Natural killer cell (primary cell): ENCODE data around the gene PSMB10. TPM values are rescaled to one million over a fixed set of nuclear protein-coding genes. Genes with fewer than 3 reads are reported as not detected.

Experiments used
- ATAC-seq, 3 donors: fragments of 150-1000 bp in 2 of 3; fragments of 200-7000 bp in 1 of 3; cut with Tn5 transposase; 1 replicate in 1 of 3; 2 replicates in 2 of 3; pipeline ENCODE4 v1.10.0; 2021; ENCODE audit warnings: mild to moderate bottlenecking in 2 of 3, moderate library complexity in 2 of 3
- DNase-seq, 2 donors: peaks; one replicate each; pipeline versions ENCODE4 v3.0.0 to v3.0.0-alpha.2; 2013 to 2021; ENCODE audit warnings: mixed read lengths in 1 of 2
- H3K27ac ChIP-seq: one replicate; pipeline ENCODE4 v1.5.1; 2013; ENCODE audit warnings: mild to moderate bottlenecking, low read length
- H3K27me3 ChIP-seq: one replicate; pipeline ENCODE4 v1.6.1; 2013; ENCODE audit warnings: low read length; ENCODE audit not compliant: control insufficient read depth, insufficient read depth
- H3K36me3 ChIP-seq: one replicate; pipeline ENCODE4 v1.6.1; 2013; ENCODE audit warnings: low read length; ENCODE audit not compliant: control insufficient read depth, insufficient read depth
- H3K4me1 ChIP-seq: one replicate; pipeline ENCODE4 v1.6.1; 2013; ENCODE audit warnings: low read length; ENCODE audit not compliant: control insufficient read depth, insufficient read depth
- H3K4me3 ChIP-seq: one replicate; pipeline ENCODE4 v1.5.1; 2013; ENCODE audit warnings: low read length
- H3K9me3 ChIP-seq: one replicate; pipeline ENCODE4 v1.6.1; 2013; ENCODE audit warnings: low read length; ENCODE audit not compliant: control insufficient read depth, insufficient read depth
- H3K27ac Mint-ChIP-seq, 2 donors: one replicate each; pipeline ENCODE4 v1.8.0; 2022; ENCODE audit warnings: mild to moderate bottlenecking in 2 of 2, mixed read lengths in 2 of 2, moderate library complexity in 1 of 2
- H3K27me3 Mint-ChIP-seq, 2 donors: one replicate each; pipeline ENCODE4 v1.8.0; 2022; ENCODE audit warnings: low read depth in 2 of 2, mixed read lengths in 2 of 2
- H3K36me3 Mint-ChIP-seq: one replicate; pipeline ENCODE4 v1.8.0; 2022; ENCODE audit warnings: mixed read lengths
- H3K4me1 Mint-ChIP-seq, 2 donors: one replicate each; pipeline ENCODE4 v1.8.0; 2022; ENCODE audit warnings: mixed read lengths in 2 of 2
- H3K4me3 Mint-ChIP-seq: one replicate; pipeline ENCODE4 v1.8.0; 2022; ENCODE audit warnings: mild to moderate bottlenecking, moderate library complexity, mixed read lengths
- H3K9me3 Mint-ChIP-seq, 2 donors: one replicate each; pipeline ENCODE4 v1.8.0; 2022; ENCODE audit warnings: mixed read lengths in 2 of 2
- CTCF ChIP-seq: fragments of 200-600 bp; IDR thresholded peaks from one replicate; pipeline ENCODE4 v1.8.0; 2022; ENCODE audit warnings: antibody characterized with exemption
- WGBS: methylation state at CpG from one replicate; pipeline ENCODE4 v1.1.7; 2013; ENCODE audit warnings: missing lambda C conversion rate; ENCODE audit not compliant: insufficient coverage; 5-methylcytosine and 5-hydroxymethylcytosine counted together
- intact Hi-C: fragments of 100-400 bp; cut with micrococcal nuclease; formaldehyde crosslinking; loops from one replicate; pipeline ENCODE4 v1.14.2; 2022
- total RNA-seq, 4 donors: library from RNA; stranded (reverse); fragments of 120-200 nt in 1 of 4; gene quantifications; one replicate each; pipeline versions ENCODE4 v1.2.3 to v1.2.4, GENCODE V29; 2013 to 2022

The PSMB10 gene
- total RNA-seq, 3 donors from 2014 or later (not counting 1 experiment from before 2014, with no cell fraction given) = 237 to 247 (median 243) TPM

DNA sequence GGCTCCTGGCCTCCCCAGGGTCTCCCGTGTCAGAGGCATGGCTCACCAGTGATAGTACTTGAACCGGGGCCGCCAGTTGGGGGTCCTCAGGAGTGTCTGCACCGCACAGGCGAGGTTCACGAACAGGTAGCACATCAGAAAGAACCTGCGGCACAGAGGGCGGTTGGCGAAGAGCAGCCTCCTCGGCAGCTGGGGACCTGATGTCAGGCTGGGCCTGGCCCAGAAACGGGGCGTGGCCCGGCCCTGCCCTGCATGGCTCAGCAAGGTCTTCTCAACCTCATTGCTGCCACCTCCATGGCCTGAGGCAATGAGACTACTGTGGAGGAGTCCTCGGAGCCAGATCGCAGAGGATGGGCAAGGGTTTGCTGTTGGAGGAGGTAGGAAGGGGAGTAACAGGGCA is 11.4 kb upstream of the PSMB10 start:
- no peak overlapping the region for H3K27ac ChIP-seq
- H3K27ac Mint-ChIP-seq = no peak overlapping the region
- intact Hi-C loops = no loop called here
- WGBS = 97% methylated on average over 15 of the region's 15 CpGs
- H3K9me3 Mint-ChIP-seq = no peaks in the 10 kb centered on the region
- H3K4me1 Mint-ChIP-seq = no peaks in the 10 kb centered on the region
- H3K4me3 Mint-ChIP-seq = no peak overlapping the region
- TF ChIP-seq CTCF = no peak
- H3K36me3 Mint-ChIP-seq = no peaks in the 10 kb centered on the region
- H3K4me3 ChIP-seq = no peak overlapping the region
- H3K36me3 ChIP-seq = peaks cover 32% of the 10 kb centered on the region
- H3K9me3 ChIP-seq = no peaks in the 10 kb centered on the region
- ATAC-seq = no peak
- H3K27me3 Mint-ChIP-seq = no peaks in the 10 kb centered on the region
- H3K27me3 ChIP-seq = no peaks in the 10 kb centered on the region
- H3K4me1 ChIP-seq = no peaks in the 10 kb centered on the region
- DNase-seq = no peak

DNA sequence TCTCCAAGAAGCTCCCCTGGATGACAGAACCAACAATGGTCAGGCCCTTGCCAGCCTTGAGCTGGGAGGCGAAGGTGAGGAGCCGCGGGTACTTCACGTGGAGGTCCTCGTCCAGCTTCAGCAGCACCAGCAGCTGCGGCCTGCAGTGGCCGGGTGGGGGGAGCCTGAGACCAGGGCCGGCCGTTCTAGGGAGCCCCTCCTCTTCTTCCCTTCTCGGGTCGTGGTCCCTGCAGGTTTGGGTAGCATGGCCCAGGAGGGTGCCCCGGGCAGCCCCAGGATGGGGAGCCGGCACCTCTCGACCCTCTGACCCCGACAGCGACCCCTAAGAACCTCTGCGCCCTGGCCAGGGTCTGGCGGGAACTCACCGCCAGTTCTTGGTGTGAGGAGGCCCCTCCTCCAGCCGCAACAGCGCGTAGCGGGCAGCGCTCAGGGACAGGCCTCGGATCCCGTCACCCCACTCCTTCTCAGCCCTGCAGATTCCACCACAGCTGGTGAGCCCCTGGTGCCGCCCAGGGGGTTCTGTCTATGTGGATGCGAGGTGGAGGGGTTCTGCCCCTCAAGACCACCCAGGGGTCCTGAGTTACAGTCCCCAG is 10.4 kb upstream of the PSMB10 start:
- Mint-ChIP-seq H3K36me3 (no peaks in the 10 kb centered on the region), H3K9me3 (no peaks in the 10 kb centered on the region), H3K4me3 (no peak overlapping the region), H3K27ac (no peak overlapping the region), H3K27me3 (no peaks in the 10 kb centered on the region), H3K4me1 (peaks cover 2 to 3% of the 10 kb centered on the region in 2 donors)
- no peak for DNase-seq
- no peak for TF ChIP-seq CTCF
- Histone ChIP-seq H3K36me3 (peaks cover 33% of the 10 kb centered on the region), H3K27me3 (no peaks in the 10 kb centered on the region), H3K4me1 (peaks cover 5% of the 10 kb centered on the region), H3K9me3 (no peaks in the 10 kb centered on the region), H3K4me3 (no peak overlapping the region), H3K27ac (no peak overlapping the region)
- no peak for ATAC-seq
- intact Hi-C loops = no loop called here
- WGBS = 98% methylated on average over 26 of the region's 28 CpGs

- ATAC-seq = no peak
- H3K9me3 ChIP-seq = no peaks in the 10 kb centered on the region
- peaks cover 29% of the 10 kb centered on the region for H3K36me3 ChIP-seq
- WGBS = 95% methylated on average over 20 of the region's 20 CpGs
- H3K4me1 Mint-ChIP-seq = peaks cover 9 to 11% of the 10 kb centered on the region in 2 donors
- H3K4me3 Mint-ChIP-seq = no peak overlapping the region
- intact Hi-C loops = no loop called here
- no peak overlapping the region for H3K4me3 ChIP-seq
- H3K27me3 Mint-ChIP-seq = no peaks in the 10 kb centered on the region
- no peak overlapping the region for H3K27ac ChIP-seq
- no peak overlapping the region for H3K27ac Mint-ChIP-seq
- H3K4me1 ChIP-seq = peaks cover 14% of the 10 kb centered on the region
- no peak for DNase-seq
- no peaks in the 10 kb centered on the region for H3K27me3 ChIP-seq
- H3K9me3 Mint-ChIP-seq = no peaks in the 10 kb centered on the region
- TF ChIP-seq CTCF = no peak
- H3K36me3 Mint-ChIP-seq = no peaks in the 10 kb centered on the region
Measured at GRCh38 chr16:67946128-67946569, 9.5 kb upstream of the PSMB10 start.

DNA sequence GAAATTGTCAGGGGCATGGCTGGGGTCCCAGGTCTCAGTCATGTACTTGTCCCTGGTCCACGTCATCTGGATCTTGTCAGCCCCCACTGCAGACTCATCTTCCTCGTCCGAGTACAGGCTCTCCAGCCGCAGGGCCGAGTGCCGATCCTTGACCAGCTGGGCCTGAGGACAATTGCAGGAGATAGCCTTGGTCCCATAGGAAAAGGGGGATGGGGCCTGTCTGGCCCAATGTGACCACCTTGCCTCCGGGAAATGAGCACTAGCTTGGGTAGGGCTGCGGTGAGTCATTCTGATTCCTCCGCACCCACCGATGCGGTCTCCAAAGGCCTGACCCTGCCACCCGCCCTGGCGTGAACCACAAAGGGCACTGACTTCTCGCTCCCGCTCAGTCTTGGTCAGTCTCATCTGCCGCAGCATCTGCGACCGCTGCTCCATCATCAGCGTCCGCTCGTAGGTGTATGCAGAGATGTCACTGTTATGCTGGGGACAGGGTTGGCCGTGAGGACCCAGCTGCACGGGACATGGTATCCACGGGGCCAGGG is 8.8 kb upstream of the PSMB10 start:
- Histone ChIP-seq H3K9me3 (no peaks in the 10 kb centered on the region), H3K4me3 (no peak overlapping the region), H3K27me3 (no peaks in the 10 kb centered on the region), H3K4me1 (peaks cover 16% of the 10 kb centered on the region), H3K27ac (no peak overlapping the region), H3K36me3 (peaks cover 25% of the 10 kb centered on the region)
- ATAC-seq = no peak
- Mint-ChIP-seq H3K4me3 (no peak overlapping the region), H3K36me3 (no peaks in the 10 kb centered on the region), H3K9me3 (no peaks in the 10 kb centered on the region), H3K27ac (no peak overlapping the region), H3K4me1 (peaks cover 10 to 13% of the 10 kb centered on the region in 2 donors), H3K27me3 (no peaks in the 10 kb centered on the region)
- no peak for DNase-seq
- intact Hi-C loops = no loop called here
- WGBS = 89% methylated on average over 24 of the region's 24 CpGs
- TF ChIP-seq CTCF = no peak
